ENCODE data around the gene SRSF5.
"Not testable (repeated sequence)": the region's sequence is repeated elsewhere in the genome, so short reads cannot be mapped to it uniquely, and the experiment has no call there.

The SRSF5 gene

DNA sequence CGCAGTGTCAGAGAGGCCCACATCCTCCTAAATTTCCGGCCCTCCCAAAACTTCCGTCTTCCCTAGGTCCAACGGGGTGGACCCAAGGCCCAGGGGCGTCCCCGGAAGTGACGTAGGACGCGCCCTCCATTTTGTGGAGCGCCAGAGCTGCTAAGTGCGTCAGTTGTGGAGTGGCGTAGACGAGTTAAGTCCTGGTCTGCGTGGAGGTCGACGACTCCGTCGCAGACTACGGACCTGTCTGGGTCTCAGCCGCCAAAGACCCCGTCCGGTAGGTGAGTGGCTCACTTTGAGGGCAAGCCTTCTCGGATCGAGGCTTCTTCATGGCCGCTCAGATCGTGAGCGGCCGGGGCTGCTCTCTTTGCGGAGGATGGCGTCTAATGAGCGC lies at the start of gene SRSF5:
TSS of gene SRSF5 (plus strand) at position 159 of the 385 bp plus-strand sequence. CDS start 1,015 bp downstream, outside the sequence.
- Histone ChIP-seq H3K27me3 (ENCODE audit: insufficient read depth, low read length) (no peaks in the 10 kb centered on the region), H3K4me1 (ENCODE audit: insufficient read depth, low read length) (peaks cover 21% of the 10 kb centered on the region), H3K9me3 (ENCODE audit: low read length) (no peaks in the 10 kb centered on the region), H3K36me3 (ENCODE audit: insufficient read depth, low read length) (peaks cover 41% of the 10 kb centered on the region), H2AFZ (ENCODE audit: low read depth, low read length) (peak within 1 kb of the TSS; percentile 33), H3K4me3 (ENCODE audit: low read length) (peak within 1 kb of the TSS; percentile 88)

DNA sequence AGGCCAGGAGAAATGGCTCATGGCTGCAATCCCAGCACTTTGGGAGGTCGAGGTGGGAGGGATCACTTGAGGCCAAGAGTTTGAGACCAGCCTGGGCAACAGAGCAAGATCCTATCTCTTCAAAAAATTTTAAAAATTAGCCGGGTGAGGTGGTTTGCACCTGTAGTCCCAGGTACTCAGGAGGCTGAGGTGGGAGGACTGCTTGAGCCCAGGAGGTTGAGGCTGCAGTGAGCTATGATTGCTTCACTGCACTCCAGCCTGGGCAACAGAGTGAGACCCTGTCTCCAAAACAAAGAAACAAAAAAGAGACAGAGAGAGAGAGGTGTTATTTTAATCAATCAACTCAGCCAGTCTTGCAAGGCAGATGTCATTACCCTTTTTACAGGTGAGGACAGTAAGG lies 48.3 kb upstream of the SRSF5 start:
- H3K9me3 ChIP-seq (ENCODE audit: low read length); H3K4me3 ChIP-seq (ENCODE audit: low read length); H2AFZ ChIP-seq (ENCODE audit: low read depth, low read length); H3K36me3 ChIP-seq (ENCODE audit: insufficient read depth, low read length); H3K27me3 ChIP-seq (ENCODE audit: insufficient read depth, low read length): not testable (repeated sequence)
- peaks cover 18% of the 10 kb centered on the region for H3K4me1 ChIP-seq (ENCODE audit: insufficient read depth, low read length)

DNA sequence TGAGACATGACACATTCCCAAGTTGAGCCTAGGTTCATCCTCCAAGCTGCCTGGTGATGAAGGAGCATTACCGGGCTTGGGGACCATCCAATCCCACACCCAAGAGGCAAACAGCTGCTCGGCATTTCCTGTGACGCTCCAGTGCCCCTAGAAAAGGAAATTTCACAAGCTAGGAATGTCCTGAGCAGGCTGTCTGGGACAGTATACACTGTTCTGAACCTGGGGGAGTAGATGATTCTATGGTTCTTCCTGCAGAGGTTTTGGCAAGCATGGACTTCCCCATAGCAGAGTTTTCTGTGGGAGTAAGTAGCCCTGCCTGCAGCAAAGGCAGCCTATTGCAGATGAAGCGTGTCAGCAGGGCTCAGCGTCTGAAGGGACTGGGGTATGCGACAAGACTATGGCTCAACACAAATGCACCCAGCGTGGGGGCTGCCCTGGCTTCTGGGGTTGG lies 47.4 kb upstream of the SRSF5 start:
- Histone ChIP-seq H3K36me3 (ENCODE audit: insufficient read depth, low read length) (no peaks in the 10 kb centered on the region), H3K27me3 (ENCODE audit: insufficient read depth, low read length) (no peaks in the 10 kb centered on the region), H3K9me3 (ENCODE audit: low read length) (no peaks in the 10 kb centered on the region), H3K4me1 (ENCODE audit: insufficient read depth, low read length) (peaks cover 9% of the 10 kb centered on the region), H2AFZ (ENCODE audit: low read depth, low read length) (no peak overlapping the region), H3K4me3 (ENCODE audit: low read length) (no peak overlapping the region)

DNA sequence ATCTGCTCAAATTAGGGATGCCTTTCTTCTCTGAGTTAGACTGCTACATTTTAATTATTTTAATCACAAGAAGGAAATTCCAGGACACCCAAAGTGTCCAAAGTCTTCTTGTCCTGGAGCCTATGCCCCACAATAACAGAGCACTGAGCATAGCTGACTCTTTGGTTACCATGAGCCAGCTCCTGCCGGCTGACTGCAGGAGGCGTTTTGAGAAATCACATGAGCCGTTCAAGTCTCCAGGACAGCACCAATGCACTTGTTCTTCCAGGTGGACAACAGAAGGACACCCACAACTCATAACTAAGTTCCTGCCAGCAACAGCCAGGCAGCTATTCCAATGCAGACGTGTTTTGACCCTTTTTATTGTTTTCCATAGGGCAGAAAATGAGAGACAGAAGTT lies 46.0 kb upstream of the SRSF5 start:
- Histone ChIP-seq H3K36me3 (ENCODE audit: insufficient read depth, low read length) (no peaks in the 10 kb centered on the region), H3K27me3 (ENCODE audit: insufficient read depth, low read length) (no peaks in the 10 kb centered on the region), H2AFZ (ENCODE audit: low read depth, low read length) (no peak overlapping the region), H3K4me1 (ENCODE audit: insufficient read depth, low read length) (peaks cover 6% of the 10 kb centered on the region), H3K9me3 (ENCODE audit: low read length) (no peaks in the 10 kb centered on the region), H3K4me3 (ENCODE audit: low read length) (no peak overlapping the region)

DNA sequence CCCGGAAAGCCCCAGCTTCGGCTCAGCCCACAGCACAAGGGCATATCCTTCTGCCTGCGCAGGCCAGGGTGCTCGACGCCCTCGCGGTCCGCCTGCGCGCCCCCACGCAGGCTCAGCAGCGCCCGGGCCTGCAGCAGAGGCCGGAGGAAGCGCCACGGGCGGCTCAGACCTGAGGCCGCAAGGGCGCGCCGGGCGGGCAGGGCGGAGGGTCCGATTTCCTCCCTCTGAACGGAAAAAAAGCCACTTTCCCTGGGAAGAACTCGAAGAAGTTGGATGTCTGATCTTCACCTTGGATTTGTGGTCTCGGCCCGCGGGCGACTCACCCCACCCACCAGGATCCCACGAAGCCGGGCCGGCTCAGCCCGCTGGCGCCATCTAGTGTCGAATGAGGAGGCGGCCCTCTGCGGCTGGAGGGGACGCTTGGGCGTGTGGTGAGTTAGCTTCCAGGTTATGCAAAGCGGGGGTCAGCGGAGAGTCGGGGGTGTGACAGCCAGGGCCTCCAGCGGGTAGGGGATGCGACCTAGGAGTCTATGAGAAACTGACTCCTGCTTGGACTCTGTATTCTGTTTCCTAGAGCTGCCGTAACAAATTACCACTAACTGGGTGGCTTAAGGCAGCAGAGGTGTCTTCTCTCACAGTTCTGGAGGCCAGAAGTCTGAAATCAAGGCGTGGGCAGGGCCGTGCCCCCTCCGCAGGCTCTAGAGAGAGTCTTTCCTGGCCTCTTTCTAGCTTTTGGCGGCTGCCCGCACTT lies 40.0 kb upstream of the SRSF5 start:
- H3K9me3 ChIP-seq (ENCODE audit: low read length): no peaks in the 10 kb centered on the region
- H3K4me1 ChIP-seq (ENCODE audit: insufficient read depth, low read length): no peaks in the 10 kb centered on the region
- no peaks in the 10 kb centered on the region for H3K36me3 ChIP-seq (ENCODE audit: insufficient read depth, low read length)
- H3K4me3 ChIP-seq (ENCODE audit: low read length): no peak overlapping the region
- no peaks in the 10 kb centered on the region for H3K27me3 ChIP-seq (ENCODE audit: insufficient read depth, low read length)
- peak overlapping the region; percentile 66 for H2AFZ ChIP-seq (ENCODE audit: low read depth, low read length)

DNA sequence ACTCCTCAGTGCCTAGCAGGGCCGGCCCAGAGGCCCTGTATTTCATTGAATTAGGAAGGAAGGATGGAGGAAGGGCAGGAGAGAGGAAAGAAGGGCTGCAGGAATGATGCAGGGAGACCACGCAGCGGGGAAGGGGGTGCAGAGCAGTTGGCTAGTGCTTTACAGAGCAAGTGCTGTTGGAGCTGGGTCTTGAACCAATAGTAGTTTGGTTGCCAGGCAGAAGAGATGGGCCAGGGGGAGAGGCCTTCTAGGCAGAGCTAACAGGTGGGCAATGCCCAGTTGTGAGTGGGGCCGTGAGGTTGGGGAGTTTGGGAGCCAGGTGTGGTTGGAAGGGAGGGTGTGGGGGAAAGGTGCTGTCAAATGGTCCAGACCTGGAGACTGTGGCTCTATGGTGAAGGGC lies 39.1 kb upstream of the SRSF5 start:
- H2AFZ ChIP-seq (ENCODE audit: low read depth, low read length): no peak overlapping the region
- no peaks in the 10 kb centered on the region for H3K36me3 ChIP-seq (ENCODE audit: insufficient read depth, low read length)
- H3K4me3 ChIP-seq (ENCODE audit: low read length): no peak overlapping the region
- H3K27me3 ChIP-seq (ENCODE audit: insufficient read depth, low read length): no peaks in the 10 kb centered on the region
- no peaks in the 10 kb centered on the region for H3K9me3 ChIP-seq (ENCODE audit: low read length)
- no peaks in the 10 kb centered on the region for H3K4me1 ChIP-seq (ENCODE audit: insufficient read depth, low read length)

DNA sequence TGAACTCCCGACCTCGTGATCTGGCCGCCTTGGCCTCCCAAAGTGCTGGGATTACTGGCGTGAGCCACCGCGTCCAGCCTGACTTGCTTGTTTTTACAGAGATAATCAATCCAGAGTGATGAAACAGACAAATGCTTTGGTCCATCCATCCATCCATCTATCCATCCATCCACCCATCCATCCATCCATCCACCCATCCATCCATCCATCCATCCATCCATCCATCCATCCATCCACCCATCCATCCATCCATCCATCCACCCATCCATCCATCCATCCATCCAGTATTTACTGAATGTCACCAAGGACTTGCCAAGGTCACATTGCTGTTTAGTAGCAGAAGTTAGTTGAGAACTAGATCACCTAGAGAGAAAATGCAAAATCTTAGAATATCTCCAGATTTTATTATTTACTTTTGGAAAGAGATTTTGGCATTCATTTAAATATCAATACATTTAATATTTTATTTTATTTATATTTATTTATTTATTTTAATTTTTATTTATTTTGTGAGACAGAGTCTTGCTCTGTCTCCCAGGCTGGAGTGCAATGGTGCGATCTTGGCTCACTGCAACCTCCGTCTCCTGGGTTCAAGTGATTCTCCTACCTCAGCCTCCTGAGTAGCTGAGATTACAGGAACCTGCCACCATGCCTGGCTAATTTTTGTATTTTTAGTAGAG lies 34.9 kb upstream of the SRSF5 start:
- not testable (repeated sequence) for H3K27me3 ChIP-seq (ENCODE audit: insufficient read depth, low read length); H2AFZ ChIP-seq (ENCODE audit: low read depth, low read length); H3K9me3 ChIP-seq (ENCODE audit: low read length); H3K4me3 ChIP-seq (ENCODE audit: low read length); H3K36me3 ChIP-seq (ENCODE audit: insufficient read depth, low read length); H3K4me1 ChIP-seq (ENCODE audit: insufficient read depth, low read length)

DNA sequence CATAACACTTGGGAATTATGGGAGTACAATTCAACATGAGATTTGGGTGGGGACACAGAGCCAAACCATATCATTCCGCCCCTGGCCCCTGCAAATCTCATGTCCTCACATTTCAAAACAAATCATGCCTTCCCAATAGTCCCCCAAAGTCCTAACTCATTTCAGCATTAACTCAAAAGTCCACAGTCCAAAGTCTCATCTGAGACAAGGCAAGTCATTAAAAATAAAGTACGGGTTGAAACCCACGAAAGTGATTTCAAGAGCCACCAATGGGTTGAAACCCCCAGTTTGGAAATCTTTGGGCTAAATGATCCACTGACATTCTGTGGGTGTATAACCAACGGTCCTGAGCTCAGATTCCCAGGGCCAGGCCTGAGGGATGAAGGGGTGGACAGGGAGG lies 30.5 kb upstream of the SRSF5 start:
- not testable (repeated sequence) for H3K36me3 ChIP-seq (ENCODE audit: insufficient read depth, low read length); H3K4me3 ChIP-seq (ENCODE audit: low read length); H3K9me3 ChIP-seq (ENCODE audit: low read length); H2AFZ ChIP-seq (ENCODE audit: low read depth, low read length); H3K27me3 ChIP-seq (ENCODE audit: insufficient read depth, low read length); H3K4me1 ChIP-seq (ENCODE audit: insufficient read depth, low read length)

DNA sequence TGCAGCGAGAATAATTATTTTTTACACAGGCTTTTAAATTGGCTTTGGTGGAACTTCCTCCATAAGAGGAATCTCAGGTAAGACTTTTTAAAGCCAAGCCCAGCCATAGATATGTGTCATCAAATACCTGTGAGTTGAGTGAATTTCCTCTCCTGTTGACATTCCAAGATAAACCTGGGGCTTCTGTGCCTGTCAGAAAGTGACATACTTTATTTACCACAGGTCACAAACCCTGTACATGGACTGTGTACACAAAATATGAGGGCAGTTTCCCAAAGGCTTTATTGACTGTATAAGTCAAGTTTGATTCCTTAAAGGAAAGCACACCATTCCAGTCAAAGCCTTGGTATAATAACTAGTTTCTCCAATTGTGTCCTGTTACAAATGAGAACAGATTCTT lies 25.9 kb upstream of the SRSF5 start:
- no peaks in the 10 kb centered on the region for H3K9me3 ChIP-seq (ENCODE audit: low read length)
- no peak overlapping the region for H3K4me3 ChIP-seq (ENCODE audit: low read length)
- H3K27me3 ChIP-seq (ENCODE audit: insufficient read depth, low read length): no peaks in the 10 kb centered on the region
- H3K36me3 ChIP-seq (ENCODE audit: insufficient read depth, low read length): no peaks in the 10 kb centered on the region
- no peaks in the 10 kb centered on the region for H3K4me1 ChIP-seq (ENCODE audit: insufficient read depth, low read length)
- no peak overlapping the region for H2AFZ ChIP-seq (ENCODE audit: low read depth, low read length)

DNA sequence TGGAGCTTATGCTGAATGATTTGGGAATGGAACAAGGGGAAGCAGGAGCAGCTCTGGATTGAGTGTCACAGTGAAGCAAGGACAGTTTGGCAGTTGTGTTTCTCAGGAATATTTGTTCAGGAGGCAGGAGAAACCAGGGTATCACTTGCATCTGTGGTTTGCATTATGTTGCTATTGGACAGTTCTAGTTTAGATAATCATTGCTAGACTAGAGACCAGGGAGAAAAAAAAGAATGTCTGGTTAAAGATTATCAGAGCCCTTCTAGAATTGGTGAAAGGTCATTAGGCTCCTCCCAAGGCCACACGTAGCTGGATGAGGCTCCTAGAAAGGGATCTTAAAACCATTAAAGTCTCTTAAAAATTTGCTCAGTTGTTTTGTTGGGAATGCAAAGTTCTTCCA lies 17.0 kb upstream of the SRSF5 start:
- Histone ChIP-seq H3K4me3 (ENCODE audit: low read length) (no peak overlapping the region), H3K9me3 (ENCODE audit: low read length) (no peaks in the 10 kb centered on the region), H3K27me3 (ENCODE audit: insufficient read depth, low read length) (no peaks in the 10 kb centered on the region), H3K36me3 (ENCODE audit: insufficient read depth, low read length) (no peaks in the 10 kb centered on the region), H3K4me1 (ENCODE audit: insufficient read depth, low read length) (no peaks in the 10 kb centered on the region), H2AFZ (ENCODE audit: low read depth, low read length) (no peak overlapping the region)

DNA sequence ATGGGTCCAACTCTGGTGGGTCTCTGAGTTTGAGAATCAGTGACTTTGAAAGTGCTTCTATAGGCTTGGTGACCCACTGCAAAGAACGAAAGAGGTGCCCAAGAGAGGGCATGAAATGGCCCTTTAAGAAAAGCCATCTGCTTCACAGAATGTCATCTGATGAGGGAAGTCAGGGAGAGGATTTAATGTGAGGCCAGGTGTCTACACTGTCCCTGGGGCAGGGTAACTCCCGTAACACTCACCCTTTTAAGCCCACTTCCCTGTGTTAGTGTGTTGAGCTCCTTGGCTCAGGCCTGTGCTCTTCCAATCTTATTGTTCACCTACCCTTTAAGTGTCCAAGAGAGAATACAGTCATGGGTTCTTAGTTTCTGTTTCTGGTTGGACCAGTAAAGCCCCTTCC lies 16.4 kb upstream of the SRSF5 start:
- Histone ChIP-seq H2AFZ (ENCODE audit: low read depth, low read length) (no peak overlapping the region), H3K27me3 (ENCODE audit: insufficient read depth, low read length) (no peaks in the 10 kb centered on the region), H3K36me3 (ENCODE audit: insufficient read depth, low read length) (no peaks in the 10 kb centered on the region), H3K4me1 (ENCODE audit: insufficient read depth, low read length) (no peaks in the 10 kb centered on the region), H3K4me3 (ENCODE audit: low read length) (no peak overlapping the region), H3K9me3 (ENCODE audit: low read length) (no peaks in the 10 kb centered on the region)

DNA sequence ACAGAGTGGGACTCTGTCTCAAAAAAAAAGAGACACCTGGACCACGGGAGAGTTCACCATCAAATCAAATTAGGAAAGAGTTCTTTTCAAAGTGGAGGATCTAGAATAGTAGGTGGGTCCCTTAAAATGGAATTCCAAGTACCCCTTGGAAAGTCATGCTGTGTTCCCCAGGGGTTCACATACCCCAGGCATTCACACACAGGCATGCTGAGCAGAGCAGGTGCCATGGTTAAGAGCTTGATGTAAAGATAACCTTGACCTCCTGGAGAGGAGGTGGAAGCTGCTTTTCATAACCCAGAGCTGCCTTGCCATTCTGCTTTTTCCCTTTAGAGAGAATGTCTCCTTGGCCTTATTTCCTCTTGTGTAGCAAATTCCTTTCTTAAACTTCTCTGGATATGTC lies 14.2 kb upstream of the SRSF5 start:
- H3K36me3 ChIP-seq (ENCODE audit: insufficient read depth, low read length): no peaks in the 10 kb centered on the region
- no peaks in the 10 kb centered on the region for H3K9me3 ChIP-seq (ENCODE audit: low read length)
- no peak overlapping the region for H2AFZ ChIP-seq (ENCODE audit: low read depth, low read length)
- H3K4me3 ChIP-seq (ENCODE audit: low read length): no peak overlapping the region
- H3K4me1 ChIP-seq (ENCODE audit: insufficient read depth, low read length): no peaks in the 10 kb centered on the region
- H3K27me3 ChIP-seq (ENCODE audit: insufficient read depth, low read length): no peaks in the 10 kb centered on the region

DNA sequence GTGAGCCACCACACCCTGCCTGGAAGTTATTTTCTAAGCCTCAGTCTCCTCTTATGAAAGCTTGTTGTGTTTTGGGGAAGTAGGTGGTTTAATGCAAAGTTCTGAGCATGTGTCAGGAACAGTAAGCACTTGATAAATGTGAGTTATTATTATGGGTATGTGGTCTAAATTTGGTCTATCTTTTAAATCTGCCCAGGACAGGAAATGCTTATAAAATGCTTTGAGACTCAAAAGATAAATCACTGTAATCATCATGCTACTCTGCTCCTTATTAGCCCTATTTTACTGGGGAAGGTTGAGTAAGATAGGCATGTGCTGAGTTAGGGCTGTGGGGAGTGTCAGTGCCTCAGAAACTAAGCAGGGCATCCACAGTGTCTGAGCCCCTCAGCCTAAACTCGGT lies 13.1 kb upstream of the SRSF5 start:
- H3K9me3 ChIP-seq (ENCODE audit: low read length): no peaks in the 10 kb centered on the region
- no peaks in the 10 kb centered on the region for H3K36me3 ChIP-seq (ENCODE audit: insufficient read depth, low read length)
- H3K4me1 ChIP-seq (ENCODE audit: insufficient read depth, low read length): no peaks in the 10 kb centered on the region
- no peak overlapping the region for H3K4me3 ChIP-seq (ENCODE audit: low read length)
- no peak overlapping the region for H2AFZ ChIP-seq (ENCODE audit: low read depth, low read length)
- H3K27me3 ChIP-seq (ENCODE audit: insufficient read depth, low read length): no peaks in the 10 kb centered on the region

DNA sequence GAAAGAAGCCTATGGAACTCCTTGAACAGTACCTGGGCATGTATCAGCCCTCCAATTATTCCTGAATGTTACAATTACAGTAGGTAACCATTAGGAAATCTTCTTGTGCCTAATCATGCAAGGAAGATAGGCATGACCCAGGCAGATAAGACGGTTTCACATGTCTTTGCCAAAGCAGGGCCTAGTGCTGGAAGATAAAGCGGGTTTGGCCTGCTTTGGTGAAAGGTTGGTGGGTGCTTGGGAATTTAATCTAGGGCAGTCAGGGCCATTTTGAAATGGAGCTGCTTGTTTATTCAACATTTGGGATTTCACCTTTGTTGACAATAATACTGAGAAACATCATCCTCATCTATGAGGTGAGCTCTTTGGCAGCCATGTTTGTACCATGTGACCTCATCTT lies 12.5 kb upstream of the SRSF5 start:
- no peaks in the 10 kb centered on the region for H3K9me3 ChIP-seq (ENCODE audit: low read length)
- no peaks in the 10 kb centered on the region for H3K36me3 ChIP-seq (ENCODE audit: insufficient read depth, low read length)
- no peaks in the 10 kb centered on the region for H3K4me1 ChIP-seq (ENCODE audit: insufficient read depth, low read length)
- no peak overlapping the region for H2AFZ ChIP-seq (ENCODE audit: low read depth, low read length)
- H3K4me3 ChIP-seq (ENCODE audit: low read length): no peak overlapping the region
- no peaks in the 10 kb centered on the region for H3K27me3 ChIP-seq (ENCODE audit: insufficient read depth, low read length)
